ENCODE data around the gene ABCB6.
"Not testable (repeated sequence)": the region's sequence is repeated elsewhere in the genome, so short reads cannot be mapped to it uniquely, and the experiment has no call there.

ABCB6 gene
- total RNA-seq, result 1.2 to 3.8 (median 2.9) reads per million in 4 experiments

DNA sequence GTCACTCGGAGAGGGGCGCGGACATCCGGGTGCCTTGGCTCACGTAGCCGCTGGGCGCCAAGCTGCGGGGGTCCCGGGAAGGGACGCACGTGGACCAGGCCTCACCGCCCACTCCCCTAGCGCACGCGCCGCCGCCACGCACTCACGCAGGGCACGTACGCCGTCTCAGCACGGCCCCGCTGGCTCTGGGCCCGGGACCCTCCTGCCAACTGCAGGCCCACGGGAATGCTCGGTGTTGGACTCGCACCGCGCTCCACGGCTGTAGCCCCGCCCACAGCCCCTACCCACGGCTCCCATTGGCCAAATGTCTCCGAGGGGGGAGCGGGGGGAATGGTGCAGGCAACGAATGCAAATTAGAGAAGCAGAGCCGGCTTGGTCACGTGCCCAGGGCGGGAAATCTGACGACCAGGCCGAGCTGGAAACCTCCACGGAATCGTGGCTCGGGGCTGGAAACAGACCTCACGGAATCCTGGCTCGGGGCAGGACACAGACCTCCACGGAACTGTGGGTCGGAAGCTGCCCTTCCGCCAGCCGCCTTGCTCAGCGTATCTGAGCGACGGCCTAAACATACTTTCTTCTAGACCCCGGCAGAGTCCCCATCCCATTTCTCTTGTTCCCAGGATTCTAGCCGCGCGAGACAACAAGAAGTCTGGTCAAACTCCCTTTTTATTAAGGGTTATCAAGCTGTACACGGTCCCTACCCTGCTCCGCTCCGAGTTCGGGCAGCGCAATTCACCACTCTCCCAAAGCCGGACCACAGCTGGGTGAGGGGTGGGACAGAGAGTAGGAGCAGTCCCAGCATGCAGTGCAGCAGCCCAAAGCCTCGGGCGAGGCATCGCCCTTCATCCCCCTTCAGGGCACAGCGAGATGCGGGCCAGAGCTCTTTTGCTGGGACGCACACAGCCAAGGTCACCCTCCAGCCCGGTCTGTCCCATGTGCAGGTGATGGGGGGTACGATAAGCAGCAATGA lies at the start of gene ABCB6:
ABCB6 (minus strand) TSS at position 227 of the 970 bp plus-strand sequence. CDS start 285 bp downstream, outside the sequence.
- peak; percentile 84 for DNase-seq

DNA sequence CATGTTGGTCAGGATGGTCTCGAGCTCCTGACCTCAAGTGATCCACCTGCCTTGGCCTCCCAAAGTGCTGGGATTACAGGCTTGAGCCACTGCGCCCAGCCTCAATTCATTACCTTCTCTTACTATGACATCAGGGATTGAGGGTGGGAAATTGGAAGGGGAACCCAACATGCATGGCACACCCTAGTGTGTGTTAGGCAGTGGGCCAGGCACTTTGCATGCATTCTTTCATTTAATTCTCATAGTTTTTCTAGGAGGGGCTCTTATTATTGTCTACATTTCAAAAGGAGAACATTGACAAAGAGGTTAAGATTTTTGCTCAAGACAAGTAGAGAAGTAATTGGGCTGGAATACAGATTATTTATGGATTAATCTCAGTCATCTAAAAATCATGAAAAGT lies 49.5 kb upstream of the ABCB6 start:
- DNase-seq, result no peak

DNA sequence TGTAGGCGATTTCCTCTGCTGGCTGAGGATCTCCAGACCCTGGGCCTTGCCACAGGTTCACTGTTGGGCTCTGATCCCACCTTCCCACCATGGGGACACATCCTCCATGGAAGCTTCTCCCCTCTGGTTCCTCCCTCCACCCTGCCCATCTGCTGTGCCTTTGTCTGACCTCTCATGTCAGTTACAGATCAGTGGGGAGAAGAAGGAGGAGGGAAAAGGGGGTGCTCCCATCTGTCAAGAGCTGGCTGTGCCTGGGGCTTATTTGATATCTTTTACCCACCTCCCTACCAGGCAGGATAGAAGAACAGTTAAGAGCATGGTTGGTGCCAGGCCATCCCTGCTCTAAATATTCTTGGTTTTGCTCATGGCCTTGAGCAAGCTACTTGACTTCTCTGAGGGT lies 48.1 kb upstream of the ABCB6 start:
- DNase-seq, result no peak

DNA sequence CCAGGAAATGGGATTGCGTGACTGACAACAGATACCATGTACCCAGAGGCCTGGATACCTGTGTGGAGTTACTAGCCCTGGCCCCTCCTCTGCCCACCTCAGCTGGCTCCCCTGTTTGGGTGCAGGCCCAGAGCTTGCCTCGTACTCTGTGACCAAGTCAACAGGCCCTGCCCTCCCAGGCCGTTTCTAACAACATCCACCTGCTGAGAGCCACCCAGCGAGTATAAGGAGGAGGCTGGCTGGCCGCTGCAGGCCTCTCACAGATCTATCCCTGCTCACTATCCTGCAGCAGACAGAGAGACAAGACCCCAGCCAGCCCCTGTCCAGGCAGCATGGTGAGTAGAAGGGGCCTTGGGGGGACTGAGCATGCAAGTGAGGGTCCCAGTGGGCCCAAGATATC lies 47.5 kb upstream of the ABCB6 start:
- no peak for DNase-seq

DNA sequence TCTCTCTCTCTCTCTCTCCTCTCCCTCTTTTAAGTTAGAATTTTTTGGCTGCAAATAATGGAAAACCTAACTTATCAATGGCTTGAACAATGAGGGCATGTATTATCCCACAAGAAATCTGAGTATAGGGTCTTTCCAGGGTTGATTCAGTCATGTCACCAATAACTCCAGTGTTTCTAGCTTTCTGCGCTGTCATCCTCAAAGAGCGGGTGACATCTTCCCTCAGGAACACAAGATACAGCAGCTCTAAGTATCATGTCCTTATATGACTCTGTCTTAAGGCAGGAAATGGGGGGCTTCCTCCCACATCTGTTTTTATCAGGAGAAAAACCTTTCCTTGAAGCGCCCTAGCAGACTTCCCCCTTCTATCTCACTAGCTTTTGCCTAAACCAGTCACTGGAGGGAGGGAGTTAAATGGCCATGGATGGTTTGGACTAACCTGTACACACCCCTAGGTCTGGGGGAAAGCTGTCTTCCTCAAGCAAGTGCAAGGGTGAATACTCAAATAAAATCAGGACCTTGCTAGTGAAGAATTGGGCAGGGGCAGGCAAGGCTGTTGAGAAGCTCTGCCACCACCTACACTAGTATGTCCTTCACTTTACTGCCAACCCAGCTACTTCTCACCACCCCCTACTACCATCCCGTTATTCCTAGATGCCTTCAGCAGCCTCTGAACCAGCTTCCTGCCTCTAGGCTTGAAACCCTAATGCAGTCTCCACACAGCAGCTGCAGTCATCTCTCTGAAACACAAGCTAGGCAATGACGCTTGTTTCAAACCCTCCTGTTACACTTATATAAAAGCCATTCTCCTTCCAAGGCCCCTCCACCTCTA lies 42.5 kb upstream of the ABCB6 start:
- DNase-seq, result no peak

DNA sequence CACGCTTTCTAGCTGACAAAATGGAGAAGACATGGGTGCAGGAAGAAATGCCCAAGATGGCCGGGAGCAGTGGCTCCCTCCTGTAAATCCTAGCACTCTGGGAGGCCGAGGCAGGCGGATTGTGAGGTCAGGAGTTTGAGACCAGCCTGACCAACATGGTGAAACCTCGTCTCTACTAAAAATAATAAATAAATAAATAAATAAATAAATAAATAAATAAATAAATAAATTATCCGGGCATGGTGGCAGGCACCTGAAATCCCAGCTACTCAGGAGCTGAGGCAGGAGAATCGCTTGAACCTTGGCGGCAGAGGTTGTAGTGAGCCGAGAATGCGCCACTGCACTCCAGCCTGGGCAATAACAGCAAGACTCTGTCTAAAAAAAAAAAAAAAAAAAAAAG lies 40.2 kb upstream of the ABCB6 start:
- DNase-seq, result not testable (repeated sequence)

DNA sequence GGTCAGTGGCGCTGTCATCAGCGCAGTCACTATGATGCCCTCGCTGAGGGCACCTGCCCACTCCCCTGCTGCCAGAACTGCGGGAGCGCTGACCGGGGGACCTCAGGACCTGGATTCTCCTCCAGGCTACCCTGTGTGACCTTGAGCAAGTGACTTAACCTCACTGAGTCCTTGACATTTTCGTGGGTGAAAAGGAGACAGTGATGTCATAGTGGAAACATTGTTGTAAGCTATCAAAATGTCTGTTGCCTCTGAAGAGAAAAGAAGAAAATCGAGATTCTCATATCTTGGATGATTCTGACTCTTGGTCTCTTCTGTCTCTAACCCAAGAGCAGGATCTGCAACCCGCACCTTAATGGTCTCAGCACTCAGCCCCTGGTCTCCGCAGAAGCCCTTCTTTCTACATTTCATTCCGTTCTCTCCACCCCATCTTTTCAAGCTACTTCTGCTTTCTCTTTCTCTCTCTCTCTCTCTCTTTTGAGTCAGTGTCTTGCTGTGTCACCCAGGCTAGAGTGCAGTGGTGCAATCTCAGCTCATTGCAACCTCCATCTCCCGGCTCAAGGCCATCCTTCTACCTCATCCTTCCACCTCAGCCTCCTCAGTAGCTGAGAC lies 35.9 kb upstream of the ABCB6 start:
- no peak for DNase-seq

DNA sequence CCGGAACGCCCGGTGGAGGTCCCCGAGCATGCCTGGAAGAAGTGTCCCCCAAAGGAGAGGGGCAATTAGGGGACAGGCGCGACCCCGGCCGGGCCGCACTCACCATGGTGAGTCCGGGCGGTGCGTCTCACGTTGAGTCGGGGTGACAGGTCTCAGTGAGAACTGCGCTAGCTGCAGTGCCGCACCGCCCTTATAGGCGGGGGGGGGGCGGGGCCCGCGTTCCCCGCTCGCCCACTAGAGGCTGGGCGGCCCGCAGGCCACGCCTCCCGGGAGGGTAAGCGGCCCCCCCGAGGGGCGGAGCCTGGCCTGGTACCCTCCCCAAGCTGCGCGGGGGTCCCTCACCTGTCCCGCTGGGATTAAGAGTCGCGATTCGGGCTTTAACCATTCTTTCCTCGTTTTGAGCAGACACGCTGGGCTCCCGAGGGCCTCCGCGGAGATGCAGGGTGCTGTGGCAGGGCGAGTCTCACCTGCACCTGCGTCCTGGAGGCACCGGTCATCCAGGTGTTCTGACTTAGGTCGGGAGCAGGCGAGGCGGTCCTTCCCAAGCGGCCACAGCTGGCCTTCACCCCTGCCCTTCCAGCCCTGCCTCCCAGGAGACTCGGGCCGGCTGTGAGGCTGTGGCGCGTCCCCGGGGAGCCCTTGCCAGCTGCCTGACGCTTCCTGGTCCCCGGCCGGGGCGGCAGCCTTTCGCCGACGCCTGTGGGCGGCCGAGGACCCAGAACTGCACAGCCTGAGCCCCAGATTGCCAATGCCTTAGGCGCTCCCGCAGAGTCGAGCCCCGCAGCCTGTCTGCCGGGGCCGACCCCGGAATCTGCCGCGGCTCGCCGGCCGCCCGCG lies 35.2 kb upstream of the ABCB6 start, which contains the start of gene TUBA4A:
TUBA4A (minus strand) TSS at position 166 of the 837 bp plus-strand sequence; CDS start at position 106, 60 bp downstream.
- peak; percentile 93 for DNase-seq

DNA sequence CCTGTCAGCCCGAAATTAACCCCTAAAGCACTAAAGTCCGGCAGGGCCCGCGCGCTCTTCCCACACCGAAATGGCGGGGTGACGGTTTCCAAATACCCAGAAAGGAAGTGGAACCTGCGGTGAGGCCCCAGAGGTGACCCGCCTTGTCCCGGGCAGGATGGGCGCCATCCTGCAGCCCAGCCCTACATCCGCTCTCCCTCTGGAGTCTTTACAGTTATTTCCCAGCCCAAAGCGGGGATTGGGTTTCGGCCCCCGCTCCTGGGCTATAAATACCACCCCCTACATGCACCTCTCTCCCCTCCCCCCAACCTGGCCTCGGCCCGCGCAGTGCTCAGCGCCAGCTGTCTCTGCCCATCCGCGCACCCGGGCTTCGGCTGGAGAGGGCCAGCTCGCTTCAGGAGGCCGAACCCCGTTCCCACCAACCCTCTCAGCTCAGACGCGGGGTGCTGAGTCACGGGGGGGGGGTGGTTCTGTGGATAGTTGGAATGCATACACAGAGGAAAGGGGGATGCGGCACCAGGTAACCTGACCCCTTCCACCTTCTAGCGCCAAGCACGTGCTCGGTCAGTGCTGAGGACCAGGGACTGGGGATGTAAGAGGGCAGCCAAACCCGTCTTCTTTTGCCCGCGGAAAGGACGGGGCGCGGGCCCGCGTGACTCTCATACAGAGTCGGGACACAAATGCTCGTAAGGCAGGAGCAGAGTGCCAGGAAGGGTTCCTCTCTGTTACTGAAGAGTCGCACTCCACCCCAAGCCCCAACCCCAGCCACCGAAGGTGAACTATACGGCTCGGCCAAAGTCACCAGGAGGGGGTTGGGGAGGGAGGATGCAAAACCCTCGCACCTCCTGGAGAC lies 34.4 kb upstream of the ABCB6 start, which contains the start of gene TUBA4B:
TUBA4B (plus strand) TSS at position 344 of the 853 bp plus-strand sequence; CDS start at position 509, 165 bp downstream.
- peak; percentile 34 for DNase-seq

DNA sequence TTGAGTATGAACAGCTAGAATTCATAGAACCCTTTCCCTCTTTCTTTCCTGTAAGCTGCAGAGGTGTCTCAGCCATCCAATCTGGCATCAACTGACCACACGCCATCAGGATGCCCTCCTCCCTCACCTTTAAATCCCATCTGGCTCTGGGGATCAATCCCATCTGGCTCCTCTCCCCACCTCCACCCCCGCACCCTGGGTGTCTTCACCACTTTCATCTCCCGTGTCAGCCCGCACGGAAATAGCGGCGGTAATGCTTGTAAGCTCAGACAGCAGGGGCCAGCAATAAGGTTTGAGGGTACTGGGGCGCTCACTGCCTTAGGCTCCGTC lies 33.8 kb upstream of the ABCB6 start:
- peak; percentile 34 for DNase-seq

DNA sequence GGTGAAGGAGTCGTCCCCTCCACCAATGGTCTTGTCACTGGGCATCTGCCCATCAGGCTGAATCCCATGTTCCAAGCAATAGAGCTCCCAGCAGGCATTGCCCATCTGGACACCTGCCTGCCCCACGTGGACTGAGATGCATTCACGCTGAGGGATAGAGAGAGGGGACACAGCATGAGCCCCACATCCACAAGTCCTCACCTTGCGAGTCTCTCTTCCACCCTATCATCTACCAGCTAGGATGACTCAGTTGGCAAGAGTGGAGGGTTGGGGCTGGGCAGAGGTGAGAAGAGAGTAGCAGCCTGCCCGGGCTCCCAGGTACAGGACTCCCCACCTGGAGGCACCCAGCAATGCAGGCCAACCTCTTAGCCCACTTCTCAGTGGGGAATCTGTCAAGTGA lies 33.3 kb upstream of the ABCB6 start:
- DNase-seq, result no peak

DNA sequence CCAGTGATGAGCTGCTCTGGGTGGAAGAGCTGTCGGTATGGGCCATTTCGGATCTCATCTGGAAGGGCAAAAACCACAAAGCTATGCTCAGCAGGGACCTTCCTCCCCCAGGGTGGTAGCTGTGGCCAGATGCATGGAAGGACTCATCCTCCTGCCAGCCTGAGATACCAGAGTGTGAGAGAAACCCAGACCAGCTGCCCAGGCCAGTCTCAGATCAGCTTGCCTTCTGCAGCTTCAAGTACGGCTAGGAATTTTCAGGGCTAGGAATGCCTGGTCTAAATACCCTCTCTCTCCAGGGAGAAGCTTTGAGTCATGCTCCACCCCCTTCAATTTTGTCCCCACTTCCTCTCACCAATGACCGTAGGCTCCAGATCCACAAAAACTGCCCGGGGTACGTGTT lies 32.9 kb upstream of the ABCB6 start:
- no peak for DNase-seq

DNA sequence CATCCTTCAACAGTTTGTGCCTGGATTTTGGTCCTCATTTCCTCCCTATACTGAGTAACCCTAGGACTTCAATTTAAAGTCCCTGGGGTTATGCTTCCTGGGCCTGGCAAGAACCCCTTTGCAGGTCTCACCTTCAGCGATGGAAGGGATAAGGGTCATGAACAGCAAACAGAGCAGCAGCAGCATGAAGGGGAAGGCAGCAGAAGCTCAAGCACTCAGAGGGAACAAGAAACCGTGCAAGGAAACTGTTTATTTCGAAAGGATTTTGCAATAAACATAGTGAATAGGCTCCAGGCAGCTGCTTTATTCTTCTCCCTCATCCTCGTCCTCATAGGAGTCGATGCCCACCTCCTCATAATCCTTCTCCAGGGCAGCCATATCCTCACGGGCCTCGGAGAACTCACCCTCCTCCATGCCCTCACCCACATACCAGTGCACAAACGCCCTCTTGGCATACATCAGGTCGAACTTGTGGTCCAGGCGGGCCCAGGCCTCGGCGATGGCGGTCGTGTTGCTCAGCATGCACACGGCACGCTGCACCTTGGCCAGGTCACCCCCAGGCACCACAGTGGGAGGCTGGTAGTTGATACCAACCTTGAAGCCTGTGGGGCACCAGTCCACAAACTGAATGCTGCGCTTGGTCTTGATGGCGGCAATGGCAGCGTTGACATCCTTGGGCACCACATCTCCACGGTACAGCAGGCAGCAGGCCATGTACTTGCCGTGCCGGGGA lies 31.5 kb upstream of the ABCB6 start:
- DNase-seq, result no peak

DNA sequence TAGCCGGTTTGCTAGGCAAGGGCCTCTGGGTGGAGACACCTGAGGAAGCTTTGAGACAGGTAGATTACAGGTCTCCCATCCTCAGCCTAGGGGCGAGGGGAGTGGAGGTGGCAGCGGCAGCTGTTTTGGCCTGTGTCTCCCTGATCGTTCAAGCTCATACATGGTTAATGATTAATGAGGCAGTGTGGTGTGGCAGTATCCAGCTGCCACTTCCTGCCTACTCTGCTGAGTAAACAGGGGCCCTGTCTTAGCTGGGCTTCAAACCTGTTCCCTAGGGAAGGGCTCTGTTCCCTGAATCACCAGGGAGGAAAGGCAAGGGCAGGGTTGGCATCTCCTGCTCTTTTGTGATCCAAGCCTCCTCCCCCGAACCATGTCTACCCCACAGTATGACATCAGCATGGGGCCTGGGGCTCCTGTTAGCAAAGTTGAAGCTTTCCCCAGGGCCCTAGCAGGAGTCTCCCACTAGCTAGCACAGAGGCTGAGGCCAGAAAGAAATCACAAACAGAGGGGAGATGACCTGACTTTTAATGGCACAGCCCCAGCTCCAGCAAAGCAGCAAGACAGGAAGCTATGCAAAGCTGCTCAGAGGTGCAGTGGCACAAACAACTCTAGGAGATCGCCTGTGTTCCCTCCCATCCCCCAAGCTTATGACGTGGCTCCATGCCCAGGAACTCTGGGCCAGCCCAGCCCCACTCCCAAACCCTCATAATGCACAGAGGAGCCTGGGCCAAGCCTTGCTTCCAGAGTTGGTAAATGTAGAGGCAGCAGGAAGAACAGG lies 30.6 kb upstream of the ABCB6 start:
- no peak for DNase-seq

DNA sequence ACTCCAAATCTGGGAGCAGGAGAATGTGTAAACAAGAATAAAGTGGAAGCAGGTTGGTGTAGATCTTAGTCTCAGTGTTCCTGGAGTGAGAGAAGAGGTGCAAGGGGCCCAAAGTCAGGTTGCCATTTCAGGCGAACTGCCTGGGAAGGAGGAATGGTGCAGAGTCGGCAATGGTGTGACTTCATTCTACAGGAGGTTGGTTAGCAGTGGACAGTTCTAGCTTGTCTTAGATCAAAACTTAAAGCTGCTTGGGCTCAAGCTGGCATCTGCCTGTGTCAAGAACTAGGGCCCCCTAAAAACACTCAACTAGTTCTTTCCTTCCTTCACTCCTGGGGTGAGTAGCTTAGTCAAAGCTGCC lies 30.1 kb upstream of the ABCB6 start:
- DNase-seq, result no peak

DNA sequence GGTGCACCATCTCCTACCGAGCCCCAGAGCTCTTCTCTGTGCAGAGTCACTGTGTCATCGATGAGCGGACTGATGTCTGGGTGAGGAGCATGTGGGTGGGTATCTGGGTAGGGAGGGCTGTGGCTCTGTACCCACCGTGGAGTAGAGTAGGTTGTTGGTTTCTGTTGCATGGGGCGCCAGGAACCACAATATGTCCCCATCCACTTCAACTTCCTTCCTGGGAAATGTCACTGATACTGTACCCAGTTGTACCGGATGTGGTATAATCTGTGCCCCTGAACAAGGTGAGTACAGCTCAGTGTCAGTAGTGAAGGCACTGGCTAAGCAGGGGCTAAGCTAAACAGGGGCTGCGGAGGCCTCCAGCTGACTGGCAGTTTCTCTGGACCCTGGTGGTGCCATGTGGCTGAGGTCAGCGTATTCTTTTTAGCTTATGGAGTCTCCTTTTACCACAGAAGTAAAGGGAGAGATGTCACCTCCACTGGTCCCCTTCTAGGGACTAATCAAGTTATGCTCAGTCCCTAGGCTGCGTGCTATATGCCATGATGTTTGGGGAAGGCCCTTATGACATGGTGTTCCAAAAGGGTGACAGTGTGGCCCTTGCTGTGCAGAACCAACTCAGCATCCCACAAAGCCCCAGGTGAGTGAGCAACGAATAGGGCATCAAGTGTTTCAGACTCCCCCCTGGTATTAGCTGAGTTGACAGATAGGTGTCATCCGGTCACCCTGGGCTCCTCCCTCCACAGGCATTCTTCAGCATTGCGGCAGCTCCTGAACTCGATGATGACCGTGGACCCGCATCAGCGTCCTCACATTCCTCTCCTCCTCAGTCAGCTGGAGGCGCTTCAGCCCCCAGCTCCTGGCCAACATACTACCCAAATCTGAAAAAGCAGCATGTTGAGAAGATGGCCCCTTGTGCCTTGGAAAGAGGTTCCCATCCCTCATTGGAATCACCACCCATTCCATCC lies 29.2 kb upstream of the ABCB6 start:
- peak; percentile 30 for DNase-seq

DNA sequence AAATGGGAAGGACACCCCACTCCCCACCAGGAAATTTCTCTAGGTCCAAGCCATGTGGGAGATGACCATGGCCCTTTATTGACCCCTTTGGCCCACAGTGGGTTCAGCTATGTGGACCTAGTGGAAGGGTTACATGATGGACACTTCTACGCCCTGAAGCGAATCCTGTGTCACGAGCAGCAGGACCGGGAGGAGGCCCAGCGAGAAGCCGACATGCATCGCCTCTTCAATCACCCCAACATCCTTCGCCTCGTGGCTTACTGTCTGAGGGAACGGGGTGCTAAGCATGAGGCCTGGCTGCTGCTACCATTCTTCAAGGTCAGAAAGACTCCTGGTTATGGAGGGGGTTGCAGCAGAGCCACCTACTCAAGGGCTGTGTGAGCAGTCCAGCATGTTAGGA lies 27.8 kb upstream of the ABCB6 start:
- DNase-seq, result no peak

DNA sequence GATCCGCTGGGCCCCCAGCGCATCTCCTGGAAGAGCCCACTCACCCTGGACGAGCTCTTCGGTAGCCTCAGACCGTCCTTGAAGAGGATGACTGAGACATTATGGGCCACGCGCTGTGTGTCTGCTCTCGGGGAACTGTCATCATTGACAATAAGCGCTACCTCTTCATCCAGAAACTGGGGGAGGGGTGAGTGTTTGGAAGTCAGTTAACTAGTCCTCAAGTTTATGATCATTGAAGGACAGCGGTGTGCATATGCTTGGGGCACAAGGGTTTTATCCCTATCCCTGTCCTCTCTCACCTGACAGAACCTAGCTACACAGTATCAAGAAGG lies 27.1 kb upstream of the ABCB6 start:
- DNase-seq, result no peak

Measured in effector CD8-positive, alpha-beta T cell (primary cell).